Endometrium (tissue), 2 donors: ENCODE measurements around the gene ST3GAL3.
"Not testable (repeated sequence)": the region's sequence is repeated elsewhere in the genome, so short reads cannot be mapped to it uniquely, and the experiment has no call there.

Experiments
- FAIRE-seq: peaks from 2 replicates; lab custom pipeline; 2012; peaks lifted over from hg19 to GRCh38; lab: Jason Lieb, UNC
- donor health status: control.
- donor health status: control.

The ST3GAL3 gene

DNA sequence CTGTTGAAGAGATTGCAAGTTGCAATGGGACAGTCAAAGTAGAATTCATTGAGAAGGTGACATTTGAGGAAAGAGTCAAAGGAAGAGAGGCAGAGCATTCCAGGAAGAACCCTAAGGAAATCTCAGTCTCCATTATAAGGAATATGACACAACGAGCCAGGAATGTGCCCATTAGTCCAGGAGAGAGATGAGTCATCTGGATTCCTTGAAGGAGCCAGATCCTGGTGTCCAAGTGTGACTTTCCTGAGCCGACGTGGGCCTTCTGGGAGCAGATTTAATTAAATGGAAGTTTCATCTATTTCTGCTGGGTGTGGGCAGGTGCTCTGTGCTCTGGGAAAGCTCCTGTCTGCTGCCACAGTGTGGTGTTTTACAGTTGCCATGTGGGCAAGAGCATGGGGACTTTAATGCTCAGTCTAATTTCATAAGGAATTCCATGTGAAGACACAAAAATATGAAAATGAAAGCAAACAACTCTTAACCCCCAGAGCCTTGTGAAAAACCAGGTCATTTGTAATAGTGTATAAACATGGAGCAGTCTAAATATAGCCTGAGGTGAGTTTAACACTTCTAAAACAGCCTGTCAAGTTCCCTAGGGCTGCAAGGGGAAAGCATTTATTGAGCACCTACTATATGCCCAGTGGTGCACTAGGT is 114.8 kb downstream of the ST3GAL3 start:
- no peak for FAIRE-seq

DNA sequence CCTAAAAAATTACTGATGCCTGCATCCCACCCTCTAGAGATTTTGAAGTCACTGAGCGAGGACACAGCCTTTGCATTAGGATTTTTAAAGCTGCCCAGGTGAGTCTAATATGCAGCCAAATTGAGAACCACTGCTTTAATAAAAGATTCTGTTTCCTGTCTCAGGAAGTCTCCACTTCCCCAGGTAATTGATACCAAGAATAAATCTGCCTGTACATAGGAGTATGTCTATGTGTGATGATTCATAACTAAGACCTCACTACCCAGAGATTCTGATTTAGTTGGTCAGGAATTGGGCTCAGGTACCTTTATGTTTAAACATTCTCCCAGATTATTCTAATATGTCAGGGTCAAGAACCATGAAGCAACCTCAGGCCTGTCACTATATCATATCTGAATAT is 117.5 kb downstream of the ST3GAL3 start:
- FAIRE-seq, result no peak

DNA sequence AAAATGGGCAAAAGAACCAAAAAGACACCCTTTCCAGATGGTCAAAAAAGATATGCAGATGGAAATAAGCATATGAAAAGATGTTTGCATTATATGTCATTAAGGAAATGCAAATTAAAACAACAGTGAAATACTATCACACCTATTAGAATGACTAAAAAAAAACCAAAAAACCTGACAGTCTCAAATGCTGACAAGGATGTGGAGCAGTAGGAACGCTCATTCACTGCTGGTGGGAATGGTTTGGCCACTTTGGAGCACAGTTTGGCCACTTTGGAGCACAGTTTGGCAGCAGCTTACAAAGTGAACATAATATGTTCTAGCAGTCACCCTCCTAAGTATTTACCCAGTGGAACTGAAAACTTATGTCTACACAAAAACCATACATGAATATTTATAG is 121.2 kb downstream of the ST3GAL3 start:
- no peak for FAIRE-seq

DNA sequence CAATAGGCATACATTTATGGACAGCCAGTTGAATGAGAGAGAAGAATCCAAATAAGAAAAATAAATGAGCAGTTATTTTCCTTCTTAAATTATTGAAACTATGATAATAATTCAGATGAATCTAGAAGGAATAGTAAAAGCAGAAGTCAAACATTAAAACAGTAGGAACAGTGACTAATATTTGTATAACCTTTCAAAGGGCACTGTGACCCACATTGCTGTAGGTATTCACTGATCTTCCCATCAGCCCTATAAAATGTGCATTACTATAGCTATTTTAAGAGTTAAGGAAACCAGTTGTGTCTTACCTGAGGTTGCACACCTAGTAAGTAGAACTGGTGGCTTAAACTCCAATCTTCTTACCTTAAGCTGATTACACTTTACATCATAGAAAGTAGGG is 123.5 kb downstream of the ST3GAL3 start:
- FAIRE-seq, result no peak

DNA sequence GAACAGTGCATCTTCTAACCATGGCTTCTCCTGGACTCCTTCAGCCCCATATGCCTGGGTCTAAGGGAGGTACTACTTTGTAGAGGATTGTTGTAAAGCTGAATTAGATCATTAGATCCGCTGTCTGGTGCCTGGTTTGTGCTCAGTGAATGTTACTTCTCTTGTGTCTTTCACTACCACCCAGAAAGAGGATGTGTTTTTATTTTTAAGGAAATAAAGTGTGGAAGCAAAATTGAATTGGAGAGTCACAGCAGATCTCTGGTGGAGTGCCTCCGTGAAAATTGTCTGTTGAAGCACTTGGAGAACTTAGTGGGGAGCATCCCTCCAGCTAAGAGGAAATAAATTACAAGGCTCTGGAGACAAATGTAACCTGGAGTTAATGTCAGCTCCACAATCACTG is 124.5 kb downstream of the ST3GAL3 start:
- no peak for FAIRE-seq

DNA sequence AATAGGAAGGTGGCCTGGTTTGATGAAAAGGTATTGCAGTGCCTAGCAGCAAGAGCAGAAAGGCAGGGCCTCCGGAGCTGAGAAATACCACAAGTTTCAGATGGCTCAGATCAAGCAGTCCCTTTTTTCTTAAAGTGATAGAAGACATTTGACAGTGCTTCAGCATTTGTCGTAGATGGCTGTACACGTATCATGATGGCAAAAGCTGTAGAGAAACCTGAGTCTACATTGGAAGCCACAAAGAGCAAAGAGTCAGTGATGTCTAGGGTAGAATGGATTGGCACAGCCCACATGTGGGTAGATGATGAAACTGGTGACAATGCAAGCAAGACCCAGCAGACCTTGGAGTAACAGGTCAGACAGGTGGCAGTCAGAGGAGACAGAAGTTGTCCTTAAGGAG is 124.9 kb downstream of the ST3GAL3 start:
- no peak for FAIRE-seq

DNA sequence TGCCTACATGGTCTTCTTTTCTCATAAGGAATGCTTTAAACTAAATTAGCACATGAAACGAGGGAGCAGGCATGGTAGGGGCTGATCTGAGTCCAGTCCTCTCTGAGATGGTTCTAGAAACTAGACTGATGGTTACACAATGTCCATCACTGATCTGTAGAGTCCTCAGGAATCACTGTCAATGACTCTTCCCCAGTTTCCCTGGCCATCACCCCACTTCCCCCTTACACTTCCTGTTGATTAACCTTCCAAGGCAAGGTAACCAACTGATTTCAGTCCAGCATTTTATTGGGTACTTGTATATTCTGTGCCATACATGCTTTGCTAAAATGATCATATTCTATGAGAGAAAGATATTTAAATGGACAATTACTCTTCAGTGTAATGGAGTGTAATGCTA is 125.7 kb downstream of the ST3GAL3 start:
- no peak for FAIRE-seq

DNA sequence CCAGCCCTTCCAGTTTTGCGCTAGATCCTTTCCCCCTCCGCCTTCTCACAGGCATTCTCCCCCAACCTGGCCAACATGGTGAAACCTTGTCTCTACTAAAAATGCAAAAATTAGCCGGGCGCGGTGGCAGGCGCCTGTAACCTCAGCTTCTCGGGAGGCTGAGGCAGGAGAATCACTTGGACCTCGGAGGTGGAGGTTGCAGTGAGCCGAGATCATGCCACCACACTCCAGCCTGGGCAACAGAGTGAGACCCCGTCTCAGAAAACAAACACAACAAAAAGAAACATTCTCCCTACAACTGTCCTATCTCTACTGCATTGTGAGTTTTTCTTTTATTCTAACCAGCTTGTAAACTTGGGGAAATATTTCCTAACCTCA is 126.6 kb downstream of the ST3GAL3 start:
- not testable (repeated sequence) for FAIRE-seq

DNA sequence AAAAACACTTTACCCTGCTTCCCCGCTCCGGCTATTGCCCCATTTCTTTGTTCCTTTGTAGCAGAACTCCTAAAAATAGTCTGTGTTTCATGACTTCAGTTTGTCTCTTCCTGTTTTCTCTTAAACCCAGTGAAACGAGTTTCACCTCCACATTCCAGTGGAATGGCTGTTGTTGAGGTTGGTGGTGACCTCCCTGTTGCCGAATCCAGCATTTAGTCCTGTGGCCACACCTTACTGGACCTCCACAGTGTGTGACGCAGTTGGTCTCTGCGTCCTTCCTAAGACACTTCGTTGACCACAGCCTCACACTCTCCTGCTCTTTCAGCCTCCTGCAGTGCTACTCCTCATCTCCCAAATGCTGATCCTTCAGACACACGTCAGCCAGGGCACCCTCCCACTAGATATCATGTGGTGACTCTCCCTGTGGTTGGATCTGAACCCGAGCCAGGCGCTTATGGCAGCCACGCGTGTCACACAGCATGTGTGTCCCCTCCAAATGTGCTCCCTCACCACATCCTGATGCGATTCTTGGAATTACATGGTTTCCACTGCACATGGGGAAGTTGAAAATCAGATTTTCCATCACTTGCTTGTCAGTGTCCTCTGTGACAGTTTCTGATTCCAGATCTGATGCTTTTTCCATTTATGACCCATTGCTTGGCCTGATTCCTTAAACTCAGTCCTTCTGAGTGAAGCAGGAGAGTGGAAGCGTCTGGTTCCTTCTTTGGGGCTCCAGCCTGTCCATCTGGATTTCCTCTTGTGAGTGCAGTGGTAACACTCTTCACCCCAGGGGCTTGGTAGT is 127.1 kb downstream of the ST3GAL3 start:
- no peak for FAIRE-seq

DNA sequence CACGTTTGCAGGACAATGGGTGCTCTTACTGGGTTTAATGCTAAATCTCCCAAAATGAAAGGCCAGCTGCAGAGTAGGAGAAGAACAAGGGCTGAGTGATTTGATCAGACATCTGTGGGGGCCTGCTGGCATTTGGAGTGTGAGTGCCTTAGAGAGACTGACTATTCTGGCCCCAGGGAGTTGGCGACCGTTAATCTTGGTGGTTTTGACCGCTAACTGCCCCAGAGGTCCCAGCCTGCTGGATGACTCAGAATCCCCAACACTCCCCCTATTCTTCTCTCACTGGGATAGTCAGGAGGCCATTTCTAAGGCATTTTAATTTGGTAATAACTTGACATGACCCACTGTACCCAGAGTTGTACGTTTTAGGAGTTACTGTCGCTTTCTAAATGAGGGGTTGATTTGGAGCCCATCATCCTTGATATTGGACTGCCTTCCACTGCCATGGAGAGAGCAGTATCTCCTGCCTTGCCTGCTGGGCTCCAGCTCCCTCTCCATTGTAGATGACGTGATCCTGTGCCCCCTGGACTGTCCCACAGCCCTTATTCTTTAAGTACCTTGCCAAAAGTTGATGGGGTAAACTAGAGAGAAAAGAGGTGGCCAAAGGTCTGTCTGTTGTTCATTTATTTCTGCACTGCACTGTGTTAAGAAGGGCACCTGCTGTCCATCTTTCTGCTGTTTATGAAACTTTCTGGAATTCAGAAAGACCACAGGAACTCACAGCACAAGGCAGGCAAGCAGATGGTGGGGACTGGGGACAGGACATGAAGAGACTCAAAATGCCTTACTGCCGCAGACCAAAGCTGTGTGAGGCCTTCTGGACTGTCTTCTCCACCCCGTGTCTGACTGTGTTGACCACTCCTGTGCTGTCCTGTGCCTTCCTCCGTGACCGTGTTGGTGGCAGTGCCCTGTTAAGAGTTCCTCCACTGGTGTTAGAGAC is 128.0 kb downstream of the ST3GAL3 start:
- no peak for FAIRE-seq

DNA sequence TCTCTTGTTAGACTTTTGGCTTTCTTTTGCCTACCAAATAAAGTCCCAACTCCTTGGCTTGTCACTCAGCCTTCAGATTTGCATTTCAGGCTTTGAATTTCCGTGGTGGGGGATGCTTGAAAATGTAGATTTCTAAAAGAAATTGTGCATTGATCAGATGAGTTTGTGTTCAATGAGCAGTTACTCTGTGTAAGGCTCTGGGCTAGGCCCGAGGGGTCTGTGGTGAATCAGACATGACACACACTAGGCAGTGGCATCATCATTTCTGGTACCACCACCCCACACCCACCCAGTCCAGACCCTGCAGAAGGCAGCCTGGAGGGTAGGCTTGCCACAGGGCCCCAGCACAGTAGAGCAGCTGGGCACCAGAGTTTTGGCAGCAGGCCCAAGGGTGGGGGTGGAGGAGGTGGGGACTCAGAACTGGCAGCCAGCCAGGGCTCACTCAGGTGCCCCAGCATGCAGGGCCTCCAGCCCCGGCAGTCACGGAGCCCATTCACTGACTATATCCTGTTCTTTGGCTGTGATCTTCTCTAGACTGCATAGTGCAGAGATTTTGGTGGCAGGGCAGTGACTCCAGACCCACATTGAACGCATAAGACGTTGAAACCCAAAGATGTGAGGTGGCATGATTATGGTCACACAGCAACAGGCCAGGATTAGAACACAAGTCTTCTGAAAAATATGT is 129.1 kb downstream of the ST3GAL3 start:
- no peak for FAIRE-seq

DNA sequence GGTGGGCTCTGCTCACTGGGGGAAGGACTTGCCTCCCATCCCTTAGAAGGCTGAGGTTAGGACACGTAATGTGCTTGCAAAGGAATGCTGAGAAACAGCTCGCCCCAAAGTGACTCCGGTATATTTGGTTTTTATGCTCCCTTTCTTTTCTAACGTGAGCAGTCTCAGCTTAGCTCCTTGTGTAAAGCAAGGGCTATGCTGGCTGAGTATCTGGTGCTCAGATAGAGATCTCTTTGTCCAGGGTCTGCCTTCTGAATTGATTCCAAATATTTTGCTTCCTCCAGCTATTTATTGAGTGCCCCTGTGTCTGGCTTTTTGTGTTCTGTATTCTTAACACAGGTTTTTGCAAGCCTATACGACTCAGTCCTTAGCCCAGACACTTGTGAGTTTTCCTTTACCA is 131.7 kb downstream of the ST3GAL3 start:
- no peak for FAIRE-seq

DNA sequence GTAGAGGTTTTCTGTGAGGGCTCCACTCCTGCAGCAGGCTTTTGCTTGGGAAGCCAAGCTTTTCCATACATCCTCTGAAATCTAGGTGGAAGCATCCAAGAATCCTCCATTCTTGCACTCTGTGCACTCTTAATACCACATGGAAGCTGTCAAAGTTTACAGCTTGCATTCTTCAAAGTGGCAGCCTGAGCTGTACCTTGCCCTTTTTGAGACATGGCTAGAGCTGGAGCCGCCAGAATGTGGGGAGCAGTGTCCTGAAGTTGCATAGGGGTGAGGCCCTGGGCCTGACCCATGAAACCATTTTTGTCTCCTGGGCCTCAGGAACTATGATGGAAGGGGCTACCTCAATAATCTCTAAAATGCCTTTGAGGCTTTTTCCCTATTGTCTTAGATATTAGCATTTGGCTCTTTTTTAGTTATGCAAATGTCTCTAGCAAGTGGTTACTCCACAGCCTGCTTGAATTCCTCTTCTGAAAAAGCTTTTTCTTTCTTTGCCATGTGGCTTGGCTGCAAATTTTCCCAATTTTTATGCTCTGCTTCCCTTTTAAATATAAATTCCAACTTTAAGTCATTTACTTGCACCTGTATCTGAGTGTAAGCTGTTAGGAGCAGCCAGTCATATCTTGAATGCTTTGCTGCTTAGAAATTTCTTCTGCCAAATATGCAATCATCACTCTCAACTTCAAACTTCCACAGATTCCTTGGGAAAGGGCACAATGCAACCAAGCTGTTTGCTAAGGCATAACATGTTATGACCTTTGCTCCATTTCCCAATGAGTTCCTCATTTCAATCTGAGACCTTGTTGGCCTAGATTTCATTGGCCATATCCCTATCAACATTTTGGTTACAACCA is 134.2 kb downstream of the ST3GAL3 start:
- FAIRE-seq, result no peak

DNA sequence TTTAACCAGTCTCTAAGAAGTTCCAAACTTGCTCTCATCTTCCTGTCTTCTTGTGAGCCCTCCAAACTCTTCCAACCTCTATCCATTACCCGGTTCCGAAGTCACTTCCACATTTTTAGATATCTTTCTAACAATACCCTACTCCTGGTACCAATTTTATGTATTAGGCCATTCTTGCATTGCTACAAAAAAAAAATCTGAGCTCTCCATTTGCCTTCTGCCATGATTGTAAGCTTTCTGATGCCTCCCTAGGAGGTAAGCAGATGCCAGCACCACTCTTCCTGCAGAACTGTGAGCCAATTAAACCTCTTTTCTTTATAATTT is 134.8 kb downstream of the ST3GAL3 start:
- no peak for FAIRE-seq

DNA sequence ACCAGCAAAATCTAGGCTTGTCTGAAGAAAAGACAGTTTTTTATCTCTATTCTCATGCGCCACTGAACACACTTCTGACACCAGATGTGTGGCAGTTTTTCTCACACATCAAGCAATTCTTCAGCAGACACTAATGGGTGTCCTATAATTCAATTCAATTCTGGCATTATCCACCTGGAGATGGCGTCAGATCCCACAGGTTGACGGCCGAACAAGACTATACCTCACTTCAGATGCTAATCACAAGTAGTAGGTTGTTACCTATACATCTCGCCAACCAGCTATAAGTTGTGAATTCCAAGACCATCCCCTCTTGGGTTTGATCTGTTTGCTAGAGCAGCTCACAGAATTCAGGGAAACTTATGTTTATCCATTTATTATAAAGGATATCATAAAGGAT is 136.3 kb downstream of the ST3GAL3 start:
- FAIRE-seq, result no peak

DNA sequence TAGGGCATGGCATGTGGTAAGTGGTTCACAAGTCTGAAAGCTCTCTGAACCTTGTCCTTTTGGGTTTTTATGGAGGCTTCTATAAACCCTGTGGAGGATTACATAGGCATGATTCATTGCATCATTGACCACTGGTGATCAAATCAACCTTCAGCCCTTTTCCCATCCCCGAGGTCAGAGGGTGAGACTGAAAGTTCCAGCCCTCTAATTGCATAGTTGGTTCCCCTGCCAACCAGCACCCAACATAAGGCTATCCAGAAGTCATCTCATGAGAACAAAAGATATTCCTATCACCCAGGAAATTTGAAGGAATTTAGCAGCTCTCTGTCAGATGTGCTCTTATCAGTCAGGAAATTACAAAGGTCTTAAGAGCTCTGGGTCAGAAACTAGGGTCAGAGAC is 136.8 kb downstream of the ST3GAL3 start:
- FAIRE-seq, result no peak

DNA sequence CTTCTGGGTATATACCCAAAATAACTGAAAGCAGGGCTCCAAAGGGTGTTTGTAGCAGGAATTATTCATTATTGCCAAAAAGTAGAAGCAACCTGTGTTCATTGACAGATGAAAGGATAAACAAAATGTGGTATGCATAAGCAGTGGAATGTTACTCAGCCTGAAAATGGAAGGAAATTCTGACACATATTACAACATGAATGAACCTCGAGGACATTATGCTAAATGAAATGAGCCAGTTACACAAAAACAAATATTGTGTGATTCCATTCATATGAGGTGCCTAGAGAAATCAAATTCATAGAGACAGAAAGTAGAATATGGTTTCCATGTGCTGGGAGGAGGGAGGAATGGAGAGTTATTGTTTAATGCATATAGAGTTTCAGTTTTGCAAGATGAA is 140.0 kb downstream of the ST3GAL3 start:
- no peak for FAIRE-seq

DNA sequence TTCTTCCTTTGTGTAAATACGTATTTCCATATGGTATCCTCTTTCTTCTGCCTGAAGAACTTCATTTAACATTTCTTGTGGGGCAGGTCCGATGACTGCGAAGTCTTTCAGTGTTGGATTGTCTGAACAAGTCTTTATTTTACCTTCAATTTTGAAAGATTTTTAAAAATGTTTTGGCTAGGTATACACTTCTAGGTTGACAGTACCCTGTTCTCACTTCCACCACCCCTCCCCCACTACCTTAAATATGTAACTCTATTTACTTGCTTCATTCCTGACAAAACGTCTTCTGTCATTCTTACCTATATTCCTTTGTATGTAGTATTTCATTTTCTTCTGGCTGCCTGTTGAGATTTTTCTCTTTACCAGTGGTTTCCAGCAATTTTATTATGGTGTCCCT is 140.5 kb downstream of the ST3GAL3 start:
- FAIRE-seq, result no peak

DNA sequence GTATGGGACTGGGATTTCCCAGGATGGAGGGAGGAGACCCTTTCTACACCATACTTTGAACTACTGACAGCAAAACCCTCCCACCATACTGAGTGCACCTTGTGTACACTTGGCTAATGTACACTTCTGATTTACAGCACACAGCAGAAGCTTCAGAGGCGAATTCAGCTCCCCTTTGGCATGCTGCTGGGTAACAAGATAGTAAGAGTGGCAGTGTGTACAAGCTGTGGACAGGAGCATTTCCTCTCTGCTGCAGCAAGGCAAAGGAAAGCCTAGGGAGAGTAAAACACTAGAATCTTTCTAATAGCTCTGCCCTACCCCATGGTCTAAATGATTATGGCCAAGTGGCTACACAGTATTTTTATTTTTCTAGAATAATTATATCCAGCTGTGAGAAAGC is 142.3 kb downstream of the ST3GAL3 start:
- no peak for FAIRE-seq

DNA sequence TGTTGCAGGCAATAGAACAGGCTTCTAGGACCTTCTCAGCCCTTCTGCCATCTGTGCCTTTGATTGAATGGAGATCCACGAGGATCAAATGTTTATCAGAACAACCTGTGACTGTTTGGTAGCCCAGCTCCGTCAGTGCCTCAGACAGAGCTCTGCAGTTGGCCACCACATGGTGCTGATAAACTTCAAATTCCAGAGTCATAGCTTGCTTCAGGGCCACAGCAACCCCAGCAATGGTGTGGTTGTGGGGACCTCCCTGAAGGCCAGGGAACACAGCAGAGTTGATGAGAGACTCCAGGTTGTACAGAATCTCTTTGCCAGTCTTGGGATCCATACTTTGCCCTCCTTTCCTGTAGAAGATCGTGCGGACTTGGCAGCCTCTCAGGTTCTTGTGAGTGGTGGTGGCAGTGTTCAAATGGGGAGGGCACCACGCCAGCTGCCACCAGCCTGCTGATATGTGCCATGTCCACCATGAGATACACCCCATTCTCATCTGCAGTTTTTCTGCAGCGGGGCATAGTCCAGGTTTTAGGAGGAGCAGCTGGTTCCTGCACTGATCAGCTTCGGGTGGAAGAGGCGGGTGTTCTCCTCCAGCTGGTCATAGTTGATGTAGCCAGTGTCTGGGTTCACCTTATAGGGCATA is 143.4 kb downstream of the ST3GAL3 start:
- FAIRE-seq, result no peak
